OCI-LY1 (cell line): ENCODE results near the gene UGT2A1.

Source experiments
- H2AFZ ChIP-seq: fragments of 200-600 bp; sonication (generic), shearing (Covaris generic); 2 replicates; pipeline ENCODE4 v1.6.0; 2014; ENCODE audit warnings: antibody characterized with exemption, mild to moderate bottlenecking, low read length
- H3F3A ChIP-seq: fragments of 200-600 bp; sonication (generic), shearing (Covaris generic); 2 replicates; pipeline ENCODE4 v1.6.0; 2014; ENCODE audit warnings: mild to moderate bottlenecking, antibody characterized with exemption, low read length, moderate library complexity; ENCODE audit not compliant: insufficient read depth
- H3K27ac ChIP-seq: fragments of 200-600 bp; sonication (generic); 2 replicates; pipeline ENCODE4 v1.5.1; 2014; ENCODE audit warnings: low read length, mixed run types, mild to moderate bottlenecking, low read depth; ENCODE audit not compliant: poor library complexity, severe bottlenecking
- H3K27me3 ChIP-seq: fragments of 200-600 bp; sonication (generic); 2 replicates; pipeline ENCODE4 v1.6.0; 2014; ENCODE audit warnings: antibody characterized with exemption, mild to moderate bottlenecking, low read length, moderate library complexity; ENCODE audit not compliant: insufficient read depth
- H3K36me3 ChIP-seq: fragments of 200-600 bp; sonication (generic); 2 replicates; pipeline ENCODE4 v1.6.1; 2014; ENCODE audit warnings: mild to moderate bottlenecking, antibody characterized with exemption, low read length, moderate library complexity, mixed read lengths; ENCODE audit not compliant: insufficient read depth
- H3K4me1 ChIP-seq: fragments of 200-600 bp; sonication (generic); 2 replicates; pipeline ENCODE4 v1.5.1; 2014; ENCODE audit warnings: mild to moderate bottlenecking, low read length, moderate library complexity; ENCODE audit not compliant: insufficient read depth, severe bottlenecking
- H3K4me2 ChIP-seq: fragments of 200-600 bp; sonication (generic), shearing (Covaris generic); 2 replicates; pipeline ENCODE4 v1.6.1; 2014; ENCODE audit warnings: low read length
- H3K4me3 ChIP-seq: fragments of 200-600 bp; sonication (generic); 2 replicates; pipeline ENCODE4 v1.5.1; 2014; ENCODE audit warnings: low read length, low read depth, mild to moderate bottlenecking, mixed read lengths; ENCODE audit not compliant: poor library complexity, severe bottlenecking
- H3K79me2 ChIP-seq: fragments of 200-600 bp; shearing (Covaris generic); 2 replicates; pipeline ENCODE4 v1.6.1; 2016; ENCODE audit warnings: mixed run types, low read length, mixed read lengths; ENCODE audit not compliant: insufficient read depth
- H3K9ac ChIP-seq: fragments of 200-600 bp; sonication (generic), shearing (Covaris generic); 2 replicates; pipeline ENCODE4 v1.6.1; 2014; ENCODE audit warnings: mild to moderate bottlenecking, low read length, mixed read lengths
- H3K9me2 ChIP-seq: fragments of 200-600 bp; sonication (generic), shearing (Covaris generic); 2 replicates; pipeline ENCODE4 v1.6.1; 2014; ENCODE audit warnings: low read depth, mild to moderate bottlenecking, low read length, mixed read lengths
- H3K9me3 ChIP-seq: fragments of 200-600 bp; shearing (Covaris generic); 2 replicates; pipeline ENCODE4 v1.6.1; 2014; ENCODE audit warnings: low read length, mixed read lengths
- H4K20me1 ChIP-seq: fragments of 200-600 bp; sonication (generic), shearing (Covaris generic); 2 replicates; pipeline ENCODE4 v1.6.0; 2016; ENCODE audit warnings: mild to moderate bottlenecking, low read length; ENCODE audit not compliant: insufficient read depth
- EZH2 ChIP-seq: fragments of 200-600 bp; sonication (generic), shearing (Covaris generic); IDR thresholded peaks from 2 replicates; pipeline ENCODE4 v1.8.0; 2017; ENCODE audit warnings: borderline replicate concordance, mixed run types, mild to moderate bottlenecking, antibody characterized with exemption, low read length, moderate library complexity, mixed read lengths
- TF ChIP-seq, protein P1 (sequence below): fragments of 200-600 bp; sonication (generic), shearing (Covaris generic); IDR thresholded peaks from 2 replicates; pipeline ENCODE4 v1.5.1; 2017; ENCODE audit warnings: mild to moderate bottlenecking, antibody characterized with exemption, low read length, moderate library complexity, mixed read lengths

Gene UGT2A1

DNA sequence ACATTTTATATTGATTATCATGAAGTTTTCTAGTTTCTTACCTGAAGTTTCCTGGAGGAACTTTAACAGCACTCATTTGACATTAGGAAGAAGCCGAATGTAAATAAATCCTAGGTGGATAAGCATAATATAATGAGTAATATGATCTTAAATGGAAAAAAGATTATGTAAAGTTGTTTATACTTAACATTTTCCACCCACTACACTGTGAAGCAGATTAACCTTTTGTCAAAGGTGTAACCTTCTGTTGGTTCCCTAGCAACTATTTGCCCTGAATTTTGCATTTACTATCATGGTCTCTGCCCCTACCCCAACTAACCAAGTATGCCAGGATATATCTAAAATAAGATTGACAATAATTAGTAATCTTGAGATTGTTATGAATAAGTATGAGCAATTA, at the start of gene UGT2A1:
Gene UGT2A1, minus strand, starts transcription at position 101 of the 400 bp plus-strand sequence. CDS start 5,603 bp downstream, outside the sequence.
- Histone ChIP-seq H3K36me3 (no peaks in the 10 kb centered on the region), H3K79me2 (no peaks in the 10 kb centered on the region), H3K9ac (no peak within 1 kb of the TSS), H4K20me1 (no peaks in the 10 kb centered on the region), H2AFZ (no peak within 1 kb of the TSS), H3K27me3 (no peaks in the 10 kb centered on the region), H3K27ac (no peak within 1 kb of the TSS), H3K9me3 (no peaks in the 10 kb centered on the region), H3K4me3 (no peak within 1 kb of the TSS), H3K4me1 (no peaks in the 10 kb centered on the region), H3K4me2 (no peak within 1 kb of the TSS), H3K9me2 (no peaks in the 10 kb centered on the region), H3F3A (no peaks in the 10 kb centered on the region)
- TF ChIP-seq EZH2 = no peak
- TF ChIP-seq, protein P1, sequence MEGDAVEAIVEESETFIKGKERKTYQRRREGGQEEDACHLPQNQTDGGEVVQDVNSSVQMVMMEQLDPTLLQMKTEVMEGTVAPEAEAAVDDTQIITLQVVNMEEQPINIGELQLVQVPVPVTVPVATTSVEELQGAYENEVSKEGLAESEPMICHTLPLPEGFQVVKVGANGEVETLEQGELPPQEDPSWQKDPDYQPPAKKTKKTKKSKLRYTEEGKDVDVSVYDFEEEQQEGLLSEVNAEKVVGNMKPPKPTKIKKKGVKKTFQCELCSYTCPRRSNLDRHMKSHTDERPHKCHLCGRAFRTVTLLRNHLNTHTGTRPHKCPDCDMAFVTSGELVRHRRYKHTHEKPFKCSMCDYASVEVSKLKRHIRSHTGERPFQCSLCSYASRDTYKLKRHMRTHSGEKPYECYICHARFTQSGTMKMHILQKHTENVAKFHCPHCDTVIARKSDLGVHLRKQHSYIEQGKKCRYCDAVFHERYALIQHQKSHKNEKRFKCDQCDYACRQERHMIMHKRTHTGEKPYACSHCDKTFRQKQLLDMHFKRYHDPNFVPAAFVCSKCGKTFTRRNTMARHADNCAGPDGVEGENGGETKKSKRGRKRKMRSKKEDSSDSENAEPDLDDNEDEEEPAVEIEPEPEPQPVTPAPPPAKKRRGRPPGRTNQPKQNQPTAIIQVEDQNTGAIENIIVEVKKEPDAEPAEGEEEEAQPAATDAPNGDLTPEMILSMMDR = no peak

- Histone ChIP-seq H3K4me2 (no peak overlapping the region), H3K9me2 (no peaks in the 10 kb centered on the region), H3K9me3 (no peaks in the 10 kb centered on the region), H3K4me1 (no peaks in the 10 kb centered on the region), H3K27ac (no peak overlapping the region), H3K9ac (no peak overlapping the region), H3K79me2 (no peaks in the 10 kb centered on the region), H3F3A (no peaks in the 10 kb centered on the region), H3K27me3 (no peaks in the 10 kb centered on the region), H4K20me1 (no peaks in the 10 kb centered on the region), H2AFZ (no peak overlapping the region), H3K4me3 (no peak overlapping the region), H3K36me3 (no peaks in the 10 kb centered on the region)
- no peak for TF ChIP-seq EZH2
- TF ChIP-seq, protein P1 = no peak
These were observed 49.2 kb upstream of the UGT2A1 start for GRCh38 chr4:69702201-69702600.

- Histone ChIP-seq H3K4me1 (no peaks in the 10 kb centered on the region), H3K27ac (no peak overlapping the region), H3K9me2 (no peaks in the 10 kb centered on the region), H3K36me3 (no peaks in the 10 kb centered on the region), H3K27me3 (no peaks in the 10 kb centered on the region), H3K9ac (no peak overlapping the region), H3K4me3 (no peak overlapping the region), H3K4me2 (no peak overlapping the region), H4K20me1 (no peaks in the 10 kb centered on the region), H3K9me3 (no peaks in the 10 kb centered on the region), H2AFZ (no peak overlapping the region), H3F3A (no peaks in the 10 kb centered on the region), H3K79me2 (no peaks in the 10 kb centered on the region)
- TF ChIP-seq EZH2 = no peak
- TF ChIP-seq, protein P1 = no peak
These were observed 48.6 kb upstream of the UGT2A1 start for GRCh38 chr4:69701696-69702095.
